PC-3 (cell line): Measurements from ENCODE around the gene ST3GAL4.

Experiments
- EZH2 ChIP-seq: fragments of 300-600 bp; sonication (generic); IDR thresholded peaks from one replicate; pipeline ENCODE4 v1.6.1; 2017; ENCODE audit warnings: antibody characterized with exemption, mild to moderate bottlenecking, low read length; ENCODE audit not compliant: unreplicated experiment
- TF ChIP-seq, protein P1 (sequence below): fragments of 300-600 bp; sonication (generic); conservative IDR thresholded peaks from 2 replicates; pipeline ENCODE4 v1.5.1; 2017; ENCODE audit warnings: antibody characterized with exemption, low read depth, mild to moderate bottlenecking, low read length

DNA sequence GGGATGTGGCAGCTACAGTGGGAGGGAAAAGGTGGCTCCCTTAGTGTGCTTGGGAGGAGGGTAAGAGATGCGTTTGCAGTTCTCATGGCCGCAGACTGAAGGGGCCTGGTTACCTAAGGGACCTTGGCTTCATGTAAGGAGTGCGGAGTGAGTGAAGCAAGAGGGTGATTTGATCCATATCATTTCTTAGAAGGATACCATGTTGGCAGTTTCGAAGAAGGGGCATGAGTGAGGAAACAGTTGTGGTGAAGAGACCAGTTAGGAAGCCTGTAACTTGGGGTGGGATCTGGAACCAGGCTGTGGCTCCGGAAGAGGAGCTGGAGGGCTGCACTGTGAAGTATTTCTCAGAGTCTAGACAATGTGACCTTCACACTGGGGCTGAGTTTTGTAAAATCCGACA lies 45.0 kb downstream of the ST3GAL4 start:
- TF ChIP-seq, protein P1, sequence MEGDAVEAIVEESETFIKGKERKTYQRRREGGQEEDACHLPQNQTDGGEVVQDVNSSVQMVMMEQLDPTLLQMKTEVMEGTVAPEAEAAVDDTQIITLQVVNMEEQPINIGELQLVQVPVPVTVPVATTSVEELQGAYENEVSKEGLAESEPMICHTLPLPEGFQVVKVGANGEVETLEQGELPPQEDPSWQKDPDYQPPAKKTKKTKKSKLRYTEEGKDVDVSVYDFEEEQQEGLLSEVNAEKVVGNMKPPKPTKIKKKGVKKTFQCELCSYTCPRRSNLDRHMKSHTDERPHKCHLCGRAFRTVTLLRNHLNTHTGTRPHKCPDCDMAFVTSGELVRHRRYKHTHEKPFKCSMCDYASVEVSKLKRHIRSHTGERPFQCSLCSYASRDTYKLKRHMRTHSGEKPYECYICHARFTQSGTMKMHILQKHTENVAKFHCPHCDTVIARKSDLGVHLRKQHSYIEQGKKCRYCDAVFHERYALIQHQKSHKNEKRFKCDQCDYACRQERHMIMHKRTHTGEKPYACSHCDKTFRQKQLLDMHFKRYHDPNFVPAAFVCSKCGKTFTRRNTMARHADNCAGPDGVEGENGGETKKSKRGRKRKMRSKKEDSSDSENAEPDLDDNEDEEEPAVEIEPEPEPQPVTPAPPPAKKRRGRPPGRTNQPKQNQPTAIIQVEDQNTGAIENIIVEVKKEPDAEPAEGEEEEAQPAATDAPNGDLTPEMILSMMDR, result no peak
- no peak for TF ChIP-seq EZH2
